Prostate gland (tissue), 2 donors: ENCODE data around the gene FSIP2.

ENCODE experiments used
- CTCF ChIP-seq, 4 experiments: fragments of 200-600 bp in 2 of 4; fragments of 450-650 bp in 2 of 4; sonication (generic) in 2 of 4; IDR thresholded peaks; 1 replicate in 3 of 4; 2 replicates in 1 of 4; pipeline ENCODE4 v1.5.1; 2016 to 2019; ENCODE audit warnings: antibody characterized with exemption in 4 of 4, mild to moderate bottlenecking in 2 of 4, moderate library complexity in 2 of 4
- POLR2A ChIP-seq: fragments of 450-650 bp; IDR thresholded peaks from one replicate; pipeline ENCODE4 v1.6.1; 2016; ENCODE audit warnings: antibody characterized with exemption, mild to moderate bottlenecking
- POLR2AphosphoS5 ChIP-seq: sonication (generic); formaldehyde crosslinking; IDR thresholded peaks from one replicate; pipeline ENCODE4 v1.6.1; 2017; ENCODE audit warnings: antibody characterized with exemption

DNA sequence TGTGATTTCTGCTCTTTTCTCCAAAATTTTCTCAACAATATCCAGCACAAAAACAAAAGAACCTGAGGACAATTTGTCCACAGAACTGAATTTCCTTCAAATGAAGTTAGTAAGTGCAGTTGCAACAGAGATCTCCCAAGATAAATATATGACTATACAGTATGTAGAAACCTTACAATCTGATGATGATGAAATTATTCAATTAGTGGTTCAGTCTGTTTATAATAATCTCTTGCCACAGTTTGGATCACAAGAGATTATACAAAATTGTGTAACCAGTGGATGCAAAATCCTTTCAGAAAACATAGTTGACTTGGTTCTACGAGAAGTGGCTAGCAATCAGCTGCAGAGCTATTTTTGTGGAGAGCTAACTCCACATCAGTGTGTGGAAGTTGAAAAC is 68.7 kb downstream of the FSIP2 start:
- TF ChIP-seq POLR2AphosphoS5 (no peak), CTCF (IDR thresholded peaks at IDR 0.05) (no peak), POLR2A (no peak)
